Type B pancreatic cell (in vitro differentiated cells): Measurements from ENCODE around the gene N4BP3. TPM values are rescaled to one million over a fixed set of nuclear protein-coding genes. Genes with fewer than 3 reads are reported as not detected.
"Not testable (repeated sequence)": the region's sequence is repeated elsewhere in the genome, so short reads cannot be mapped to it uniquely, and the experiment has no call there.

Experiments used
- DNase-seq: peaks from one replicate; pipeline ENCODE4 v3.0.0; 2021; ENCODE audit warnings: mixed read lengths; ENCODE audit not compliant: unreplicated experiment; ENCODE audit errors: extremely low spot score
- H3K27ac Mint-ChIP-seq: 2 replicates; pipeline ENCODE4 v1.8.0; 2021; ENCODE audit warnings: mild to moderate bottlenecking, mixed read lengths
- H3K27me3 Mint-ChIP-seq: 2 replicates; pipeline ENCODE4 v1.8.0; 2021; ENCODE audit warnings: mixed read lengths
- H3K36me3 Mint-ChIP-seq: 2 replicates; pipeline ENCODE4 v1.8.0; 2021; ENCODE audit warnings: mixed read lengths
- H3K4me1 Mint-ChIP-seq: one replicate; pipeline ENCODE4 v1.8.0; 2021; ENCODE audit warnings: mixed read lengths; ENCODE audit not compliant: unreplicated experiment
- H3K4me3 Mint-ChIP-seq: 2 replicates; pipeline ENCODE4 v1.8.0; 2021; ENCODE audit warnings: mild to moderate bottlenecking, mixed read lengths
- H3K9me3 Mint-ChIP-seq: 2 replicates; pipeline ENCODE4 v1.8.0; 2021; ENCODE audit warnings: mixed read lengths
- CTCF ChIP-seq: fragments of 200-600 bp; sonication (generic); conservative IDR thresholded peaks from 2 replicates; pipeline ENCODE4 v1.5.0; 2021; ENCODE audit warnings: antibody characterized with exemption, mild to moderate bottlenecking
- total RNA-seq: library from RNA; stranded (reverse); gene quantifications from 2 replicates; pipeline ENCODE4 v1.2.1, GENCODE V29; 2021; ENCODE audit warnings: low replicate concordance

N4BP3 gene
- total RNA-seq, 1 donor from 2014 or later, result 6.6 TPM

- Mint-ChIP-seq H3K4me1 (peaks cover 9% of the 10 kb centered on the region), H3K36me3 (no peaks in the 10 kb centered on the region), H3K27me3 (no peaks in the 10 kb centered on the region), H3K9me3 (no peaks in the 10 kb centered on the region), H3K4me3 (peak overlapping the region; percentile 73), H3K27ac (peak overlapping the region; percentile 99)
- peak; percentile 82 for DNase-seq
- no peak for TF ChIP-seq CTCF
Measured at GRCh38 chr5:178123966-178124925, 10.9 kb downstream of the N4BP3 start.

GRCh38 chr5:178125253-178125906, 12.0 kb downstream of the N4BP3 start:
- TF ChIP-seq CTCF, result no peak
- Mint-ChIP-seq H3K27me3 (no peaks in the 10 kb centered on the region), H3K36me3 (no peaks in the 10 kb centered on the region), H3K4me1 (peaks cover 9% of the 10 kb centered on the region), H3K9me3 (no peaks in the 10 kb centered on the region), H3K27ac (peak overlapping the region; percentile 99), H3K4me3 (peak overlapping the region; percentile 9)
- DNase-seq, result no peak

GRCh38 chr5:178126556-178126955, 13.2 kb downstream of the N4BP3 start:
- Mint-ChIP-seq H3K9me3 (no peaks in the 10 kb centered on the region), H3K36me3 (peaks cover 2% of the 10 kb centered on the region), H3K27ac (peak overlapping the region; percentile 76), H3K4me1 (peaks cover 13% of the 10 kb centered on the region), H3K27me3 (no peaks in the 10 kb centered on the region), H3K4me3 (no peak overlapping the region)
- no peak for TF ChIP-seq CTCF
- DNase-seq, result no peak

GRCh38 chr5:178127300-178128009, 14.1 kb downstream of the N4BP3 start:
- H3K4me1 Mint-ChIP-seq, result peaks cover 16% of the 10 kb centered on the region
- not testable (repeated sequence) for H3K9me3 Mint-ChIP-seq, H3K27me3 Mint-ChIP-seq, H3K36me3 Mint-ChIP-seq, DNase-seq, H3K27ac Mint-ChIP-seq
- H3K4me3 Mint-ChIP-seq, result peak overlapping the region; percentile 12

- H3K27me3 Mint-ChIP-seq, result no peaks in the 10 kb centered on the region
- no peak overlapping the region for H3K27ac Mint-ChIP-seq
- peaks cover 12% of the 10 kb centered on the region for H3K4me1 Mint-ChIP-seq
- peaks cover 9% of the 10 kb centered on the region for H3K36me3 Mint-ChIP-seq
- DNase-seq, result no peak
- TF ChIP-seq CTCF, result no peak
- H3K9me3 Mint-ChIP-seq, result no peaks in the 10 kb centered on the region
- no peak overlapping the region for H3K4me3 Mint-ChIP-seq
Measured at GRCh38 chr5:178129296-178129695, 16.0 kb downstream of the N4BP3 start.

GRCh38 chr5:178130234-178130575, 16.9 kb downstream of the N4BP3 start:
- H3K9me3 Mint-ChIP-seq, DNase-seq, H3K27me3 Mint-ChIP-seq: not testable (repeated sequence)
- H3K4me3 Mint-ChIP-seq, result peak overlapping the region; percentile 89
- H3K4me1 Mint-ChIP-seq, result peaks cover 13% of the 10 kb centered on the region
- peak overlapping the region; percentile 92 for H3K27ac Mint-ChIP-seq
- H3K36me3 Mint-ChIP-seq, result peaks cover 10% of the 10 kb centered on the region
